Body of pancreas (tissue), 4 donors: ENCODE measurements around the gene MAPK8IP3.

Experiments used
- CTCF ChIP-seq, 7 experiments: fragments of 450-650 bp in 4 of 7; fragments of 200-600 bp in 3 of 7; sonication (generic) in 3 of 7; IDR thresholded peaks; one replicate each; pipeline ENCODE4 v1.5.1; 2016 to 2019; ENCODE audit warnings: antibody characterized with exemption in 7 of 7
- POLR2A ChIP-seq, 3 donors: fragments of 450-650 bp; IDR thresholded peaks; one replicate each; pipeline ENCODE4 v1.6.1; 2016; ENCODE audit warnings: antibody characterized with exemption in 3 of 3, mild to moderate bottlenecking in 2 of 3

DNA sequence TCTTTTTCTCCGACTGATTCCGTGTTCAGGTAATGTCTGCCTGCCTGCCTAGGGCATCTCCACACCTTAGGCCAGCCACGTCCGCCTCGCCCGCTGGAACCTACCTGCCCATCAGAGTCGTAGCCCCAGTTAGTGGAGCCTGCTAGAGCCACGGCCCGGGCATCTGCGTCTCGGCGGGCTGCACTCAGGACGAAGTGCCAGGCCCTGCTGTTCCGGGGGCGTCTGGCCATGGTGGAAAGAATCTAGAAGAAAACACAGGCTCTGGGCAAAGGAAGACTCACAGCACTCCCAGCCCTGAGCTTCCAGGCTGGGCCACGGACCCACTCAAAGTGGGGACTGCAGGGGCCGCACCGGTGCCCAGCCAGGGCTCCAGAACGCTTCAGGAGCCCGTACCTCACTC, 75.3 kb downstream of the MAPK8IP3 start:
- no peak for TF ChIP-seq CTCF (IDR thresholded peaks at IDR 0.05)
- no peak for TF ChIP-seq POLR2A (IDR thresholded peaks at IDR 0.05)
